HepG2 (cell line): ENCODE results near the gene EVL. TPM values are rescaled to one million over a fixed set of nuclear protein-coding genes. Genes with fewer than 3 reads are reported as not detected.

Experiments used
- ATAC-seq: fragments of 200-7000 bp; cut with Tn5 transposase; 3 replicates; pipeline ENCODE4 v1.9.1; 2020; ENCODE audit warnings: mild to moderate bottlenecking, moderate library complexity
- BruUV-seq: library from RNA; stranded (reverse); fragments of 400-500 nt; replicated peaks from 2 replicates; lab custom pipeline; 2021; lab: Mats Ljungman, UMichigan
- CTCF ChIA-PET: fragments of 300-600 bp; formaldehyde crosslinking; extraction: SDS; loops from one replicate; lab custom pipeline; 2021; ENCODE audit warnings: low total read pairs, inconsistent platforms, low intra/inter-chr PET ratio; lab: Yijun Ruan, JAX
- POLR2A ChIA-PET: fragments of 350-600 bp; sonication (Branson Sonifier 250); formaldehyde crosslinking; loops from one replicate; lab custom pipeline; 2020; ENCODE audit warnings: antibody characterized with exemption, inconsistent platforms; lab: Yijun Ruan, JAX
- DNase-seq: peaks from one replicate; pipeline ENCODE4 v3.0.0-alpha.2; 2015; ENCODE audit warnings: low spot score
- FAIRE-seq: peaks from 3 replicates; lab custom pipeline; 2011; peaks lifted over from hg19 to GRCh38; lab: Jason Lieb, UNC
- H2AFZ ChIP-seq: one replicate; pipeline ENCODE4 v1.6.1; 2011; ENCODE audit warnings: low read length, inconsistent platforms
- H3K27ac ChIP-seq: fragments of 300-600 bp; 3 replicates; pipeline ENCODE4 v1.8.0; 2011; ENCODE audit warnings: mixed run types, mild to moderate bottlenecking, mixed read lengths, low read length, inconsistent platforms; ENCODE audit not compliant: insufficient read depth; ENCODE audit errors: extremely low read length
- H3K27me3 ChIP-seq, 2 experiments: fragments of 200-600 bp in 1 of 2; 2 replicates in 1 of 2; 3 replicates in 1 of 2; pipeline versions ENCODE4 v1.6.0 to v1.8.0; 2011; ENCODE audit warnings: low read length in 2 of 2, mild to moderate bottlenecking in 2 of 2, moderate library complexity in 2 of 2, inconsistent platforms in 1 of 2; ENCODE audit not compliant: insufficient read depth in 2 of 2, control insufficient read depth in 1 of 2
- H3K36me3 ChIP-seq, 2 experiments: fragments of 200-600 bp in 1 of 2; replicated peaks in 1 of 2; 2 replicates in 1 of 2; 3 replicates in 1 of 2; pipeline versions ENCODE4 v1.5.1 to v1.8.0; 2011; ENCODE audit warnings: low read length in 2 of 2, inconsistent platforms in 1 of 2; ENCODE audit not compliant: insufficient read depth in 2 of 2, control insufficient read depth in 1 of 2
- H3K4me1 ChIP-seq: 2 replicates; pipeline ENCODE4 v1.5.1; 2012; ENCODE audit warnings: low read length, inconsistent platforms; ENCODE audit not compliant: insufficient read depth
- H3K4me2 ChIP-seq: 2 replicates; pipeline ENCODE4 v1.6.0; 2011; ENCODE audit warnings: low read depth, low read length, inconsistent platforms
- H3K4me3 ChIP-seq, 3 experiments: fragments of 200-600 bp in 1 of 3; sonication (generic), shearing (Covaris generic) in 1 of 3; replicated peaks in 1 of 3; 2 replicates each; pipeline ENCODE4 v1.5.1; 2011 to 2016; ENCODE audit warnings: low read length in 3 of 3, inconsistent platforms in 2 of 3, low read depth in 2 of 3, mild to moderate bottlenecking in 2 of 3, control low read depth in 1 of 3, mixed read lengths in 1 of 3; ENCODE audit not compliant: insufficient read depth in 1 of 3
- H3K79me2 ChIP-seq: one replicate; pipeline ENCODE4 v1.6.1; 2011; ENCODE audit warnings: low read length, inconsistent platforms; ENCODE audit not compliant: insufficient read depth
- H3K9ac ChIP-seq: 2 replicates; pipeline ENCODE4 v1.6.0; 2011; ENCODE audit warnings: mild to moderate bottlenecking, low read depth, low read length, inconsistent platforms; ENCODE audit not compliant: insufficient read depth
- H3K9me3 ChIP-seq: 2 replicates; pipeline ENCODE4 v1.5.1; 2012; ENCODE audit warnings: mild to moderate bottlenecking, low read length
- H4K20me1 ChIP-seq: 2 replicates; pipeline ENCODE4 v1.6.0; 2011; ENCODE audit warnings: inconsistent platforms, mild to moderate bottlenecking, low read length, moderate library complexity; ENCODE audit not compliant: insufficient read depth
- DR1 ChIP-seq: sonication (generic); formaldehyde crosslinking; IDR thresholded peaks from 2 replicates; pipeline ENCODE4 v1.8.0; 2021; ENCODE audit warnings: mild to moderate bottlenecking, missing genetic modification reagents, inconsistent platforms
- PRPF4 ChIP-seq: fragments of 200-400 bp; formaldehyde crosslinking; IDR thresholded peaks from 2 replicates; pipeline ENCODE4 v1.6.1; 2016; ENCODE audit warnings: low read length, low read depth; ENCODE audit not compliant: poor library complexity, severe bottlenecking
- ZBTB38 ChIP-seq: sonication (generic); formaldehyde crosslinking; IDR thresholded peaks from 2 replicates; pipeline ENCODE4 v1.5.1; 2020; ENCODE audit warnings: mild to moderate bottlenecking, missing genetic modification reagents
- ZFP82 ChIP-seq: sonication (generic); formaldehyde crosslinking; IDR thresholded peaks from 2 replicates; pipeline ENCODE4 v1.5.1; 2020; ENCODE audit warnings: mild to moderate bottlenecking, missing genetic modification reagents, borderline replicate concordance
- ZNF225 ChIP-seq: sonication (generic); formaldehyde crosslinking; IDR thresholded peaks from 2 replicates; pipeline ENCODE4 v1.4.0; 2020; ENCODE audit warnings: mild to moderate bottlenecking, missing genetic modification reagents
- ZNF484 ChIP-seq: sonication (generic); formaldehyde crosslinking; IDR thresholded peaks from 2 replicates; pipeline ENCODE4 v1.5.1; 2020; ENCODE audit warnings: mild to moderate bottlenecking, low read depth, missing genetic modification reagents, borderline replicate concordance
- ZNF589 ChIP-seq: sonication (generic); formaldehyde crosslinking; conservative IDR thresholded peaks from 2 replicates; pipeline ENCODE4 v1.8.0; 2022; ENCODE audit warnings: mild to moderate bottlenecking, moderate library complexity, missing genetic modification reagents
- ZNF737 ChIP-seq: sonication (generic); formaldehyde crosslinking; IDR thresholded peaks from 2 replicates; pipeline ENCODE4 v1.5.0; 2020; ENCODE audit warnings: missing genetic modification reagents, mild to moderate bottlenecking, borderline replicate concordance
- ZNF891 ChIP-seq: sonication (generic); formaldehyde crosslinking; IDR thresholded peaks from 2 replicates; pipeline ENCODE4 v1.5.0; 2020; ENCODE audit warnings: mild to moderate bottlenecking, missing genetic modification reagents
- WGBS: methylation state at CpG from one replicate; pipeline ENCODE4 v1.1.6; 2017; ENCODE audit warnings: low lambda C conversion rate; 5-methylcytosine and 5-hydroxymethylcytosine counted together
- in situ Hi-C: cut with HindIII; loops from 2 replicates; pipeline ENCODE4 v1.10.0; 2017; ENCODE audit warnings: low pct_unique_long_range_greater_than_20kb; ENCODE audit not compliant: extremely low pct_ligation_motif_present
- intact Hi-C: fragments of 100-400 bp; cut with micrococcal nuclease; formaldehyde crosslinking; loops from one replicate; pipeline ENCODE4 v1.10.0; 2022; ENCODE audit not compliant: unreplicated experiment
- polyA plus RNA-seq, 8 experiments: library from polyadenylated mRNA; depleted of rRNA in 3 of 8; stranded (reverse) in 7 of 8; unstranded in 1 of 8; fragments of >200 nt; fragmentation: Illumina TruSeq in 4 of 8; extraction: Trizol in 4 of 8; gene quantifications; 2 replicates each; pipeline versions ENCODE4 v1.2.1 to v1.2.3, GENCODE V29; 2011 to 2016; ENCODE audit warnings: low read depth in 4 of 8, missing spikeins in 1 of 8, mixed read lengths in 1 of 8; ENCODE audit not compliant: insufficient read depth in 1 of 8
- total RNA-seq, 5 experiments: library from RNA; depleted of rRNA; stranded (reverse); fragments of >200 nt; fragmentation: Illumina TruSeq; extraction: Trizol; gene quantifications; 2 replicates each; pipeline ENCODE4 v1.2.3, GENCODE V29; 2016; ENCODE audit warnings: low read depth in 1 of 5
- TF ChIP-seq, protein P1 (sequence below): sonication (generic); formaldehyde crosslinking; IDR thresholded peaks from 2 replicates; pipeline ENCODE4 v1.8.0; 2022; ENCODE audit warnings: missing genetic modification reagents, mild to moderate bottlenecking, borderline replicate concordance
- TF ChIP-seq, protein P2 (sequence below): sonication (generic); formaldehyde crosslinking; IDR thresholded peaks from 2 replicates; pipeline ENCODE4 v1.4.0; 2020; ENCODE audit warnings: missing genetic modification reagents, mild to moderate bottlenecking, borderline replicate concordance
- TF ChIP-seq, protein P3 (sequence below): sonication (generic); formaldehyde crosslinking; IDR thresholded peaks from 2 replicates; pipeline ENCODE4 v1.8.0; 2022; ENCODE audit warnings: low read depth, missing genetic modification reagents
- TF ChIP-seq, protein P4 (sequence below): sonication (generic); formaldehyde crosslinking; IDR thresholded peaks from 2 replicates; pipeline ENCODE4 v1.4.0; 2020; ENCODE audit warnings: mild to moderate bottlenecking, missing genetic modification reagents

EVL gene
- total and polyA plus RNA-seq, 2 of the 13 experiments (the other 11 are each of a cell fraction or from before 2014, with no cell fraction given), result 15.1 to 31.2 TPM

DNA sequence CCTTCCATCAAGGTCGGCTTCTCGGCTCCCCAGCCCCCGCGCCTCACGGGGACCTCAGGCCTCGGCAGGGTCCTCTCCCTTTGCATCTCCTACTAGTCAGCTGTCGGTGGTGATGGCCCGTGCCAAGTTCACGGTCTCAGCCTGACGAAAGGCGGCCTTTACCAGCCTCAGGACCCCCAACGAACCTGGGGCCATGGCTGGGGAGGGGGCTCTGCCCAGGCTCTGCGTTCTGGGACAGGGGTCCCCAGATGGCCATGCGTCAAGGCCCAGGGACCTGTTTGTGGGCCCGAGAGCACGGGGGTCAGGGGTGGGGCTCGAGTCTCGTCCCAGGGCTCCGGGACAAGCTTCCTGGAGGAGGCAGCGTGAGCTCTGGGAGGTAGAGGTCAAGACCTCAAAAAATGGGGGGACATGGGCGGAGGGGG lies 127.0 kb downstream of the EVL start:
- CTCF ChIA-PET, result interaction anchor here (1.1 to 2.5 kb wide), 4 partner anchors 52 to 210 kb away, joined by 8 to 12 read pairs (median 9); no protein-coding TSS in a partner anchor
- Histone ChIP-seq H3K27me3 (no peaks in the 10 kb centered on the region), H4K20me1 (no peaks in the 10 kb centered on the region), H3K36me3 (no peaks in the 10 kb centered on the region), H3K9ac (peak overlapping the region; percentile 91), H3K4me2 (peak overlapping the region; percentile 99), H3K4me1 (peaks cover 51% of the 10 kb centered on the region), H2AFZ (no peak overlapping the region), H3K27ac (peak overlapping the region; percentile 76), H3K9me3 (0 out of 2 replicates have a peak, but pooled peaks cover 4% of the 10 kb centered on the region), H3K4me3 (peak overlapping the region; percentile 64 to 80 (median 64); a peak in 5 of 6 replicates), H3K79me2 (no peaks in the 10 kb centered on the region)
- ATAC-seq (no peak), FAIRE-seq (no peak), DNase-seq (no peak)
- 50% methylated on average over 7 of the region's 21 CpGs for WGBS
- intact Hi-C loops, result loop anchor here (1.0 kb wide), 1 partner anchor 52 kb away; no protein-coding TSS in a partner anchor
- in situ Hi-C loops, result loop anchor here (5.0 kb wide), 1 partner anchor 50 kb away; no protein-coding TSS in a partner anchor
- POLR2A ChIA-PET, result interaction anchor here (1.0 to 3.8 kb wide), 14 partner anchors 10 to 221 kb away, joined by 3 to 40 read pairs (median 6); no protein-coding TSS in a partner anchor
- TF ChIP-seq ZNF225 (CRISPR knock-in tag) (peak; percentile 59; the same call in 1 of the 2 replicates), ZNF737 (CRISPR knock-in tag) (0 out of 2 replicates have a peak, but pooled peaks have one; percentile 36), ZFP82 (peak; percentile 23; the same call in 1 of the 2 replicates), ZNF484 (CRISPR knock-in tag) (no peak), PRPF4 (peak; percentile 75), ZNF589 (CRISPR knock-in tag) (0 out of 2 replicates have a peak, but pooled peaks have one; percentile 24), ZBTB38 (CRISPR knock-in tag) (peak; percentile 72; the same call in 1 of the 2 replicates), ZNF891 (peak; percentile 33; the same call in 1 of the 2 replicates), DR1 (CRISPR knock-in tag) (no peak)
- TF ChIP-seq, protein P1, sequence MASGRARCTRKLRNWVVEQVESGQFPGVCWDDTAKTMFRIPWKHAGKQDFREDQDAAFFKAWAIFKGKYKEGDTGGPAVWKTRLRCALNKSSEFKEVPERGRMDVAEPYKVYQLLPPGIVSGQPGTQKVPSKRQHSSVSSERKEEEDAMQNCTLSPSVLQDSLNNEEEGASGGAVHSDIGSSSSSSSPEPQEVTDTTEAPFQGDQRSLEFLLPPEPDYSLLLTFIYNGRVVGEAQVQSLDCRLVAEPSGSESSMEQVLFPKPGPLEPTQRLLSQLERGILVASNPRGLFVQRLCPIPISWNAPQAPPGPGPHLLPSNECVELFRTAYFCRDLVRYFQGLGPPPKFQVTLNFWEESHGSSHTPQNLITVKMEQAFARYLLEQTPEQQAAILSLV (CRISPR knock-in tag), result 0 out of 2 replicates have a peak, but pooled peaks have one; percentile 15
- TF ChIP-seq, protein P2, sequence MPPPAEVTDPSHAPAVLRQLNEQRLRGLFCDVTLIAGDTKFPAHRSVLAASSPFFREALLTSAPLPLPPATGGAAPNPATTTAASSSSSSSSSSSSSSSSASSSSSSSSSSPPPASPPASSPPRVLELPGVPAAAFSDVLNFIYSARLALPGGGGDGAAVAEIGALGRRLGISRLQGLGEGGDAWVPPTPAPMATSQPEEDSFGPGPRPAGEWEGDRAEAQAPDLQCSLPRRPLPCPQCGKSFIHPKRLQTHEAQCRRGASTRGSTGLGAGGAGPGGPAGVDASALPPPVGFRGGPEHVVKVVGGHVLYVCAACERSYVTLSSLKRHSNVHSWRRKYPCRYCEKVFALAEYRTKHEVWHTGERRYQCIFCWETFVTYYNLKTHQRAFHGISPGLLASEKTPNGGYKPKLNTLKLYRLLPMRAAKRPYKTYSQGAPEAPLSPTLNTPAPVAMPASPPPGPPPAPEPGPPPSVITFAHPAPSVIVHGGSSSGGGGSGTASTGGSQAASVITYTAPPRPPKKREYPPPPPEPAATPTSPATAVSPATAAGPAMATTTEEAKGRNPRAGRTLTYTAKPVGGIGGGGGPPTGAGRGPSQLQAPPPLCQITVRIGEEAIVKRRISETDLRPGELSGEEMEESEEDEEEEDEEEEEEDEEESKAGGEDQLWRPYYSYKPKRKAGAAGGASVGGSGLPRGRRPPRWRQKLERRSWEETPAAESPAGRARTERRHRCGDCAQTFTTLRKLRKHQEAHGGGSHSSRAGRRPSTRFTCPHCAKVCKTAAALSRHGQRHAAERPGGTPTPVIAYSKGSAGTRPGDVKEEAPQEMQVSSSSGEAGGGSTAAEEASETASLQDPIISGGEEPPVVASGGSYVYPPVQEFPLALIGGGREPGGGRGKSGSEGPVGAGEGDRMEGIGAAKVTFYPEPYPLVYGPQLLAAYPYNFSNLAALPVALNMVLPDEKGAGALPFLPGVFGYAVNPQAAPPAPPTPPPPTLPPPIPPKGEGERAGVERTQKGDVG (CRISPR knock-in tag), result peak; percentile 65; the same call in 1 of the 2 replicates
- TF ChIP-seq, protein P3, sequence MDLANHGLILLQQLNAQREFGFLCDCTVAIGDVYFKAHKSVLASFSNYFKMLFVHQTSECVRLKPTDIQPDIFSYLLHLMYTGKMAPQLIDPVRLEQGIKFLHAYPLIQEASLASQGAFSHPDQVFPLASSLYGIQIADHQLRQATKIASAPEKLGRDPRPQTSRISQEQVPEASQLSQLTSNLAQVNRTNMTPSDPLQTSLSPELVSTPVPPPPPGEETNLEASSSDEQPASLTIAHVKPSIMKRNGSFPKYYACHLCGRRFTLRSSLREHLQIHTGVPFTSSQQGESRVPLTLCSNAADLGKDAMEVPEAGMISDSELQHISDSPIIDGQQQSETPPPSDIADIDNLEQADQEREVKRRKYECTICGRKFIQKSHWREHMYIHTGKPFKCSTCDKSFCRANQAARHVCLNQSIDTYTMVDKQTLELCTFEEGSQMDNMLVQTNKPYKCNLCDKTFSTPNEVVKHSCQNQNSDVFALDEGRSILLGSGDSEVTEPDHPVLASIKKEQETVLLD (CRISPR knock-in tag), result 0 out of 2 replicates have a peak, but pooled peaks have one; percentile 2
- TF ChIP-seq, protein P4, sequence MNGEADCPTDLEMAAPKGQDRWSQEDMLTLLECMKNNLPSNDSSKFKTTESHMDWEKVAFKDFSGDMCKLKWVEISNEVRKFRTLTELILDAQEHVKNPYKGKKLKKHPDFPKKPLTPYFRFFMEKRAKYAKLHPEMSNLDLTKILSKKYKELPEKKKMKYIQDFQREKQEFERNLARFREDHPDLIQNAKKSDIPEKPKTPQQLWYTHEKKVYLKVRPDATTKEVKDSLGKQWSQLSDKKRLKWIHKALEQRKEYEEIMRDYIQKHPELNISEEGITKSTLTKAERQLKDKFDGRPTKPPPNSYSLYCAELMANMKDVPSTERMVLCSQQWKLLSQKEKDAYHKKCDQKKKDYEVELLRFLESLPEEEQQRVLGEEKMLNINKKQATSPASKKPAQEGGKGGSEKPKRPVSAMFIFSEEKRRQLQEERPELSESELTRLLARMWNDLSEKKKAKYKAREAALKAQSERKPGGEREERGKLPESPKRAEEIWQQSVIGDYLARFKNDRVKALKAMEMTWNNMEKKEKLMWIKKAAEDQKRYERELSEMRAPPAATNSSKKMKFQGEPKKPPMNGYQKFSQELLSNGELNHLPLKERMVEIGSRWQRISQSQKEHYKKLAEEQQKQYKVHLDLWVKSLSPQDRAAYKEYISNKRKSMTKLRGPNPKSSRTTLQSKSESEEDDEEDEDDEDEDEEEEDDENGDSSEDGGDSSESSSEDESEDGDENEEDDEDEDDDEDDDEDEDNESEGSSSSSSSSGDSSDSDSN (CRISPR knock-in tag), result no peak
- BruUV-seq, result TSS peak; percentile 84
